K562 treated with DMSO at 1 percent for 4 hours (cell line): ENCODE measurements around the gene KRTCAP3. TPM values are rescaled to one million over a fixed set of nuclear protein-coding genes. Genes with fewer than 3 reads are reported as not detected.

ENCODE experiments used
- total RNA-seq: library from RNA; unstranded; fragments of 300-600 nt; gene quantifications from 2 replicates; pipeline ENCODE4 v1.2.3, GENCODE V29; 2022; ENCODE audit not compliant: insufficient read depth

KRTCAP3 gene, protein sequence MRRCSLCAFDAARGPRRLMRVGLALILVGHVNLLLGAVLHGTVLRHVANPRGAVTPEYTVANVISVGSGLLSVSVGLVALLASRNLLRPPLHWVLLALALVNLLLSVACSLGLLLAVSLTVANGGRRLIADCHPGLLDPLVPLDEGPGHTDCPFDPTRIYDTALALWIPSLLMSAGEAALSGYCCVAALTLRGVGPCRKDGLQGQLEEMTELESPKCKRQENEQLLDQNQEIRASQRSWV
- total RNA-seq = 1.9 TPM in 2 replicates

GRCh38 chr2:27441958-27442919, at the start of gene KRTCAP3:
KRTCAP3 (plus strand) TSS chr2:27442381; CDS start chr2:27442413, 32 bp downstream.

DNA sequence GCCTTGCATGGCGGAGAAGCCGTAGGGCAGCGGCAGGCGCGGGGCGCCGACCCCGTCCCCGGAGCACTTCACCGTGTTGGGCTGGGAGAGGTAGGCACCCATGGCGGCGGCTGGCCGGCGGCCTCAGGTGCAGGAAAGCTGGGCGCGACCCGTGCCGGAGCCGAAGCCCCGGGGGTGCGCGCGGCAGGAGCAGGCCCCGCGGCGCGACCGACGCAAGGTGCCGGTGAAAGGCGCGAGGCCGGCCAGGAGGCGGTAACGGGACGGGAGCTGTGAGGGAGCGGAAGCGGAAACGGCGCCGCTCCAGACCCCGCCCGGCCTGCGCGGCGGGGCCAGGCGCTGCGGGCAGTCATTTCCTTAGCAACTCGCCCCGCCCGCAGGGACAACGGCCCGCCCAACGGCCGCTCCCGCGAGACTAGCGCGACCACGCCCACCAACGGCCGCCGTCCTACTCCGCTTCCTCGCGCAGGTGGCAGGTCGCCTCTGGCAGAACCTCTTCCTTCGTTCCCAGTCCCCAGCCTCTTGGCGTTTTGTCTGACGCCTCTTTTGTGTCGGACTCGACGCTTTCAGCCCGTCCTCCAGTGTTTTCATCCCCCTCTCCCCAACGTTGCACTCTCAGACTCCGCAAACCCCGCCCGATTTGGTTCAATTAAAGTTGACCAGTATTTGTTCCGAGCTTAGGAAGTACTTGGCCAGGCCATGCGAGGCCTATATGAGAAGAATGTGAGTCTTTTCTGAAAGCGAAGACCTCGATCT, 32.7 kb upstream of the KRTCAP3 start, which contains the start of gene PPM1G:
Gene PPM1G (minus strand): TSS at position 271 of the 753 bp plus-strand sequence. CDS start 169 bp downstream, at position 102.

GRCh38 chr2:27428213-27428977, 13.8 kb upstream of the KRTCAP3 start, which contains the start of gene NRBP1:
NRBP1 (plus strand) TSS chr2:27428631; CDS start chr2:27433274, 4,643 bp downstream.

GRCh38 chr2:27489498-27490397, 47.6 kb downstream of the KRTCAP3 start, which contains the start of gene IFT172:
IFT172 (minus strand) TSS chr2:27489743; CDS start chr2:27489653, 90 bp downstream.

Other genes starting within 250 kb of the KRTCAP3 start
- gene ATRAID, start 230.3 kb upstream of the KRTCAP3 start, total RNA-seq = 87.2 and 192 TPM in 2 replicates
- 36.2 and 42.0 TPM in 2 replicates for gene SLC5A6, start 230.1 kb upstream of the KRTCAP3 start, total RNA-seq
- 56.2 and 60.6 TPM in 2 replicates for gene CAD, start 225.0 kb upstream of the KRTCAP3 start, total RNA-seq
- 0.60 and 1.5 TPM in 2 replicates for gene SLC30A3, start 179.3 kb upstream of the KRTCAP3 start, total RNA-seq
- gene DNAJC5G, start 166.9 kb upstream of the KRTCAP3 start, total RNA-seq = not detected in 2 replicates
- gene TRIM54, start 160.0 kb upstream of the KRTCAP3 start, total RNA-seq = not detected in 2 replicates
- gene UCN, start 133.9 kb upstream of the KRTCAP3 start, total RNA-seq = 5.5 and 7.0 TPM in 2 replicates
- gene MPV17, start 119.3 kb upstream of the KRTCAP3 start, total RNA-seq = 62.7 and 64.9 TPM in 2 replicates
- 36.2 and 43.2 TPM in 2 replicates for gene GTF3C2, start 85.6 kb upstream of the KRTCAP3 start, total RNA-seq
- 46.9 and 57.9 TPM in 2 replicates for gene EIF2B4, start 72.0 kb upstream of the KRTCAP3 start, total RNA-seq
- 72.9 and 81.1 TPM in 2 replicates for gene SNX17, start 71.8 kb upstream of the KRTCAP3 start, total RNA-seq
- 10.0 and 12.0 TPM in 2 replicates for gene ZNF513, start 61.6 kb upstream of the KRTCAP3 start, total RNA-seq
- 126 and 139 TPM in 2 replicates for gene PPM1G, start 32.8 kb upstream of the KRTCAP3 start, total RNA-seq
- 56.6 and 73.3 TPM in 2 replicates for gene NRBP1, start 13.8 kb upstream of the KRTCAP3 start, total RNA-seq
- gene IFT172, start 47.4 kb downstream of the KRTCAP3 start, total RNA-seq = 7.5 and 11.8 TPM in 2 replicates
- 19.7 and 20.8 TPM in 2 replicates for gene FNDC4, start 52.8 kb downstream of the KRTCAP3 start, total RNA-seq
- 0.75 TPM in 1 of 2 replicates, not detected in the other for gene GCKR, start 54.5 kb downstream of the KRTCAP3 start, total RNA-seq
- gene ZNF512, start 140.7 kb downstream of the KRTCAP3 start, total RNA-seq = 20.0 and 39.5 TPM in 2 replicates
- 3.4 and 4.4 TPM in 2 replicates for gene CCDC121, start 186.6 kb downstream of the KRTCAP3 start, total RNA-seq
- gene GPN1, start 186.7 kb downstream of the KRTCAP3 start, total RNA-seq = 37.4 and 38.0 TPM in 2 replicates
- 24.7 and 28.8 TPM in 2 replicates for gene SUPT7L, start 221.2 kb downstream of the KRTCAP3 start, total RNA-seq
- 25.4 and 28.3 TPM in 2 replicates for gene SLC4A1AP, start 221.5 kb downstream of the KRTCAP3 start, total RNA-seq